Skeletal muscle tissue (tissue), 4 donors: ENCODE measurements around the gene BCLAF3. TPM values are rescaled to one million over a fixed set of nuclear protein-coding genes. Genes with fewer than 3 reads are reported as not detected.

Experiments used
- H3K27ac ChIP-seq: one replicate; pipeline ENCODE4 v1.7.0; 2013; ENCODE audit warnings: mild to moderate bottlenecking, low read depth, low read length, inconsistent platforms
- H3K27me3 ChIP-seq, 3 donors: one replicate each; pipeline ENCODE4 v1.7.0; 2013; ENCODE audit warnings: low read length in 3 of 3; ENCODE audit not compliant: control insufficient read depth in 3 of 3, insufficient read depth in 3 of 3
- H3K36me3 ChIP-seq, 3 donors: one replicate each; pipeline ENCODE4 v1.7.0; 2013; ENCODE audit warnings: low read length in 3 of 3; ENCODE audit not compliant: control insufficient read depth in 3 of 3, insufficient read depth in 3 of 3
- H3K4me1 ChIP-seq, 3 donors: one replicate each; pipeline ENCODE4 v1.7.0; 2013; ENCODE audit warnings: low read length in 3 of 3, mild to moderate bottlenecking in 3 of 3; ENCODE audit not compliant: control insufficient read depth in 3 of 3, insufficient read depth in 3 of 3
- H3K4me3 ChIP-seq, 3 donors: one replicate each; pipeline ENCODE4 v1.7.0; 2013; ENCODE audit warnings: low read length in 3 of 3
- H3K9ac ChIP-seq, 3 donors: one replicate each; pipeline ENCODE4 v1.7.0; 2013; ENCODE audit warnings: low read length in 3 of 3, mild to moderate bottlenecking in 3 of 3, moderate library complexity in 2 of 3, low read depth in 1 of 3
- H3K9me3 ChIP-seq, 3 donors: one replicate each; pipeline ENCODE4 v1.7.0; 2013; ENCODE audit warnings: low read length in 3 of 3; ENCODE audit not compliant: control insufficient read depth in 3 of 3
- total RNA-seq: library from RNA; depleted of rRNA; stranded (reverse); fragments of >200 nt; gene quantifications from one replicate; pipeline ENCODE4 v1.2.3, GENCODE V29; 2014
- donor health status: Osteomylitis.

The BCLAF3 gene
- total RNA-seq, 1 donor from 2014 or later: 8.9 TPM

GRCh38 chrX:20015422-20015821 is 24.6 kb upstream of the BCLAF3 start:
- H3K9ac ChIP-seq: no peak overlapping the region
- no peak overlapping the region for H3K27ac ChIP-seq
- H3K36me3 ChIP-seq: no peaks in the 10 kb centered on the region
- H3K4me1 ChIP-seq: no peaks in the 10 kb centered on the region
- peaks cover 0 to 10% (median 0%) of the 10 kb centered on the region in 3 donors for H3K9me3 ChIP-seq
- H3K27me3 ChIP-seq: no peaks in the 10 kb centered on the region
- H3K4me3 ChIP-seq: no peak overlapping the region

- Histone ChIP-seq H3K9me3 (peaks cover 0 to 10% (median 0%) of the 10 kb centered on the region in 3 donors), H3K27me3 (no peaks in the 10 kb centered on the region), H3K4me1 (no peaks in the 10 kb centered on the region), H3K9ac (no peak overlapping the region), H3K27ac (no peak overlapping the region), H3K36me3 (no peaks in the 10 kb centered on the region), H3K4me3 (no peak overlapping the region)
Measured at GRCh38 chrX:20011608-20012007, 20.7 kb upstream of the BCLAF3 start.

- H3K9ac ChIP-seq: no peak overlapping the region
- no peaks in the 10 kb centered on the region for H3K9me3 ChIP-seq
- H3K4me3 ChIP-seq: no peak overlapping the region
- no peaks in the 10 kb centered on the region for H3K4me1 ChIP-seq
- H3K36me3 ChIP-seq: no peaks in the 10 kb centered on the region
- H3K27ac ChIP-seq: no peak overlapping the region
- no peaks in the 10 kb centered on the region for H3K27me3 ChIP-seq
Measured at GRCh38 chrX:20007962-20008622, 17.2 kb upstream of the BCLAF3 start.

- Histone ChIP-seq H3K27me3 (no peaks in the 10 kb centered on the region), H3K4me1 (no peaks in the 10 kb centered on the region), H3K4me3 (no peak overlapping the region), H3K27ac (no peak overlapping the region), H3K9me3 (no peaks in the 10 kb centered on the region), H3K36me3 (no peaks in the 10 kb centered on the region), H3K9ac (no peak overlapping the region)
Measured at GRCh38 chrX:20005883-20006282, 15.0 kb upstream of the BCLAF3 start.

- H3K9ac ChIP-seq: no peak overlapping the region
- no peak overlapping the region for H3K4me3 ChIP-seq
- no peaks in the 10 kb centered on the region for H3K36me3 ChIP-seq
- no peak overlapping the region for H3K27ac ChIP-seq
- H3K27me3 ChIP-seq: no peaks in the 10 kb centered on the region
- no peaks in the 10 kb centered on the region for H3K4me1 ChIP-seq
- no peaks in the 10 kb centered on the region for H3K9me3 ChIP-seq
Measured at GRCh38 chrX:20001588-20001987, 10.7 kb upstream of the BCLAF3 start.

- peak overlapping the region; percentile 52 for H3K27ac ChIP-seq
- peak overlapping the region in 2 of 3 donors; percentile 62 for H3K9ac ChIP-seq
- peak overlapping the region; percentile 67 to 75 (median 70) for H3K4me3 ChIP-seq
- peaks cover 0 to 5% (median 3%) of the 10 kb centered on the region in 3 donors for H3K4me1 ChIP-seq
- H3K36me3 ChIP-seq: no peaks in the 10 kb centered on the region
- H3K9me3 ChIP-seq: no peaks in the 10 kb centered on the region
- peaks cover 0 to 2% (median 0%) of the 10 kb centered on the region in 3 donors for H3K27me3 ChIP-seq
Measured at GRCh38 chrX:19991350-19991718, 473 bp upstream of the BCLAF3 start.

- peak overlapping the region; percentile 73 to 75 (median 74) for H3K4me3 ChIP-seq
- peaks cover 0 to 5% (median 3%) of the 10 kb centered on the region in 3 donors for H3K4me1 ChIP-seq
- no peaks in the 10 kb centered on the region for H3K9me3 ChIP-seq
- no peaks in the 10 kb centered on the region for H3K36me3 ChIP-seq
- peak overlapping the region; percentile 61 to 79 (median 78) for H3K9ac ChIP-seq
- H3K27ac ChIP-seq: peak overlapping the region; percentile 56
- peaks cover 0 to 2% (median 0%) of the 10 kb centered on the region in 3 donors for H3K27me3 ChIP-seq
Measured at GRCh38 chrX:19990151-19990555, 708 bp downstream of the BCLAF3 start.

- Histone ChIP-seq H3K4me1 (peaks cover 0 to 5% (median 3%) of the 10 kb centered on the region in 3 donors), H3K36me3 (no peaks in the 10 kb centered on the region), H3K9ac (peak overlapping the region in 1 of 3 donors; percentile 25), H3K9me3 (no peaks in the 10 kb centered on the region), H3K27ac (peak overlapping the region; percentile 54), H3K4me3 (no peak overlapping the region), H3K27me3 (peaks cover 0 to 2% (median 0%) of the 10 kb centered on the region in 3 donors)
Measured at GRCh38 chrX:19987856-19988255, 3.0 kb downstream of the BCLAF3 start.

GRCh38 chrX:19986531-19986930 is 4.3 kb downstream of the BCLAF3 start:
- no peak overlapping the region for H3K9ac ChIP-seq
- peaks cover 0 to 4% (median 3%) of the 10 kb centered on the region in 3 donors for H3K4me1 ChIP-seq
- no peak overlapping the region for H3K27ac ChIP-seq
- no peak overlapping the region for H3K4me3 ChIP-seq
- peaks cover 0 to 2% (median 0%) of the 10 kb centered on the region in 3 donors for H3K27me3 ChIP-seq
- no peaks in the 10 kb centered on the region for H3K36me3 ChIP-seq
- no peaks in the 10 kb centered on the region for H3K9me3 ChIP-seq

- Histone ChIP-seq H3K27me3 (no peaks in the 10 kb centered on the region), H3K9me3 (no peaks in the 10 kb centered on the region), H3K4me1 (no peaks in the 10 kb centered on the region), H3K4me3 (no peak overlapping the region), H3K36me3 (no peaks in the 10 kb centered on the region), H3K27ac (no peak overlapping the region), H3K9ac (no peak overlapping the region)
Measured at GRCh38 chrX:19981947-19982346, 8.9 kb downstream of the BCLAF3 start.
